LHCN-M2 (cell line): ENCODE data around the gene SSTR4. TPM values are rescaled to one million over a fixed set of nuclear protein-coding genes. Genes with fewer than 3 reads are reported as not detected.

Experiments
- DNase-seq: peaks from one replicate; pipeline ENCODE4 v3.0.0-alpha.2; 2012; ENCODE audit warnings: low read depth
- total RNA-seq: library from RNA; depleted of rRNA; stranded (reverse); fragments of >200 nt; gene quantifications from 2 replicates; pipeline ENCODE4 v1.2.3, GENCODE V29; 2014; rRNA removed

SSTR4 gene
- total RNA-seq, 1 experiment from 2014 or later, result not detected

DNA sequence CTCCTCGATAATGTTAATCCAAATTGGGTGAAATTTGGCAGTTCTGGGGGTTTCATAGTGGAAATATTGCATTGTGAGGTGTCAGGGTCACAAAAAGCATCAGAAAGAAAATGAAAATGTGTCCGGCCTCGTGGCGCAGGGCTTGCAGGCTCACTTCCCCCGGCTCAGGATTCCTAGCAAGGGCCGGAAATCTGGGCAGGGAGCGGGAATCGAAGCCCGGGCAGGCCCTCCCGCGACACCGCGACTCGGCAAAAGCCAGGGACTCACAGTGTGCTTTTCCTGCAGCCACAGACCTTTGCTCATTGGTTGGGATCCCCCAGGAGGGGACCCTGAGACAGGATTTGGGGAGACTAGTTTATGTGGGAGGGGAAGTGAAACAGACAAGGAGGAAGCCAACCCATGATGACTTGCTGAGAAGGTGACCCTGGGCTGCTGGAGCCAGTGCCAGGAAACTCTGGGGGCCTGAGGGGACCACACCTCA lies 51.9 kb downstream of the SSTR4 start:
- DNase-seq, result no peak

DNA sequence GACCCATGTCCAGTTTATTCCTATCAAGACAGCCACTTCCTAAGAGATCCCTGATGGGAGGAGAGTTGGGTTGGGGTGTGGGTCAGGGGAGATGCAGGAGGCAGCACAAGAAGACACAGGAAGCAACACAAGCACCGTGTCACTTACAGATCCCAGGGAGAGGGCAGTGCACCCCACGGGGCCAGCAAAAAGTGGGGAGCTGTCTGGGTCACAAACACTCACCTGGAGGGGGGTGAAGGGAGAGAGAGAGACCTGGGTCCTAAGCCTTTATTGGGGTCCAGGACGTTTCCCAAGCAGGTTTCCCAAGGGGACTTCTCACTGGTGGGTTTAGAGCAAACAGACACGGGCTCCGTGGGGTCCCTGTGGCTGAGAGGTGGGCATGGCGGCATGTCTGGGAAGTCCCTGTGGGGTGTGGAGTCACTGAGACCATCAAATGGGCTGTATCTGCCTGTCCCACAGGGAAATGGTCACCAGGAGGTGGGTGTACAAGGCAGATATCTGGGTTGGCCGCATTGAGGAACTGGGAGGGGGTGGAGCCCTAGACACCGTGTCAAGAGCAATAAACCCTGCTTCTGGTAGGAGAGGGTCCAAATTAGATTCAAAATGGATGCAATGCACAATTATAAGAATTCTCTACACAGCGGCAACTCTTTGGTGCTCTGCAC lies 52.6 kb downstream of the SSTR4 start:
- no peak for DNase-seq

Other genes starting within 250 kb of the SSTR4 start
- 16.8 and 17.4 TPM in 2 replicates for gene THBD, start 14.4 kb downstream of the SSTR4 start, total RNA-seq
- not detected in 2 replicates for gene CD93, start 51.0 kb downstream of the SSTR4 start, total RNA-seq